GM12875 (cell line): ENCODE results near the gene ZNRF3.

Experiments used
- H3K4me3 ChIP-seq: one replicate; pipeline ENCODE4 v1.5.1; 2011; ENCODE audit warnings: low read depth, low read length, control low read depth
- CTCF ChIP-seq: IDR thresholded peaks from 2 replicates; pipeline ENCODE4 v1.5.1; 2011; ENCODE audit warnings: low read depth, mild to moderate bottlenecking, control low read depth, inconsistent platforms, low read length, moderate library complexity, borderline replicate concordance; ENCODE audit not compliant: insufficient read depth

ZNRF3 gene

GRCh38 chr22:28967163-28967665 is 83.8 kb downstream of the ZNRF3 start:
- TF ChIP-seq CTCF, result no peak
- no peak overlapping the region for H3K4me3 ChIP-seq

- TF ChIP-seq CTCF, result no peak
- no peak overlapping the region for H3K4me3 ChIP-seq
Observed at GRCh38 chr22:28967969-28968368, 84.6 kb downstream of the ZNRF3 start.

- no peak for TF ChIP-seq CTCF
Observed at GRCh38 chr22:28969401-28970168, 86.2 kb downstream of the ZNRF3 start.

GRCh38 chr22:28973352-28973751 is 90.0 kb downstream of the ZNRF3 start:
- H3K4me3 ChIP-seq, result no peak overlapping the region

More at GRCh38 chr22:28969401-28970168, 86.2 kb downstream of the ZNRF3 start:
- H3K4me3 ChIP-seq, result no peak overlapping the region

GRCh38 chr22:28977060-28977459 is 93.7 kb downstream of the ZNRF3 start:
- no peak for TF ChIP-seq CTCF
- no peak overlapping the region for H3K4me3 ChIP-seq

More at GRCh38 chr22:28973352-28973751, 90.0 kb downstream of the ZNRF3 start:
- no peak for TF ChIP-seq CTCF

GRCh38 chr22:28977481-28977971 is 94.2 kb downstream of the ZNRF3 start:
- no peak for TF ChIP-seq CTCF
- H3K4me3 ChIP-seq, result no peak overlapping the region

- H3K4me3 ChIP-seq, result no peak overlapping the region
- no peak for TF ChIP-seq CTCF
Observed at GRCh38 chr22:28978158-28978557, 94.8 kb downstream of the ZNRF3 start.
